Middle frontal gyrus (tissue), 1 donor: ENCODE measurements around the gene OR4C11.

ENCODE experiments used
- DNase-seq: peaks from one replicate; pipeline ENCODE4 v3.0.0-alpha.2; 2015; ENCODE audit warnings: low spot score; ENCODE audit errors: extremely low spot score

OR4C11 gene

GRCh38 chr11:55607545-55607944 lies at the start of gene OR4C11:
OR4C11 (minus strand) TSS chr11:55607645; CDS start chr11:55604373, 3,272 bp downstream.
- DNase-seq = no peak

DNA sequence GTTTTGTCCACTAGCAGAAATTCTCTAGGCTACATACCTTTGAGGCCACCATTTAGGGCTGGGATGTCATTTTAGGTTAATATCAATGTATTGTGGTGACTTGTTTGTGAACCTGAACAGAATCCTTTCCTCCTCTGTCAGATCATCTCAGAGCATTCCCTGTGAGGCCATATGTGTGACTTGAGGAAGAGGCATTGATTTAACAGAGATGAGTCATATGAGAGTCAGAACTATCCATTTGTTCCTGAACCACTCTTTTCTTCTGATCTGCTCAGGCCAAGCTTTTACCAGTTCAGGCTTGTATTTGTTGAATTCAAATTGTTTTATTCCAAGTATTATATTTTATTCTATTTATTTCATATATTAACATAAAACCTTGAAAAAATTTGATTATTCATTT lies 47.7 kb upstream of the OR4C11 start:
- no peak for DNase-seq

GRCh38 chr11:55652560-55652959 lies 45.1 kb upstream of the OR4C11 start:
- no peak for DNase-seq

GRCh38 chr11:55648027-55648426 lies 40.6 kb upstream of the OR4C11 start, which contains the start of gene OR4S2:
OR4S2 (plus strand) TSS chr11:55648327; CDS start chr11:55650904, 2,577 bp downstream.
- no peak for DNase-seq

GRCh38 chr11:55634813-55635212 lies 27.4 kb upstream of the OR4C11 start, which contains the start of gene OR4P4:
OR4P4 (plus strand) TSS chr11:55635113.
- DNase-seq = no peak

GRCh38 chr11:55624531-55624930 lies 17.1 kb upstream of the OR4C11 start:
- DNase-seq = no peak

- DNase-seq = no peak
Measured at GRCh38 chr11:55572548-55572947, 34.9 kb downstream of the OR4C11 start.

- DNase-seq = no peak
Measured at GRCh38 chr11:55571828-55572227, 35.6 kb downstream of the OR4C11 start, which contains the start of gene OR4C16. OR4C16 (plus strand) TSS chr11:55572128; CDS start chr11:55572128, 0 bp downstream.

- DNase-seq = no peak
Measured at GRCh38 chr11:55554169-55554568, 53.3 kb downstream of the OR4C11 start, which contains the start of gene OR4C15. OR4C15 (plus strand) TSS chr11:55554469; CDS start chr11:55554469, 0 bp downstream.
